Measurements from ENCODE around the gene THSD4. TPM values are rescaled to one million over a fixed set of nuclear protein-coding genes. Genes with fewer than 3 reads are reported as not detected.

The THSD4 gene
- total RNA-seq, 1 donor from 2014 or later: 5.1 TPM

- DNase-seq (ENCODE audit: low spot score): no peak
These were observed 562.1 kb downstream of the THSD4 start for GRCh38 chr15:71677352-71677751.

- DNase-seq (ENCODE audit: low spot score): no peak
These were observed 562.5 kb downstream of the THSD4 start for GRCh38 chr15:71677766-71678165.

- DNase-seq (ENCODE audit: low spot score): no peak
These were observed 562.9 kb downstream of the THSD4 start for GRCh38 chr15:71678191-71678590.

- no peak for DNase-seq (ENCODE audit: low spot score)
These were observed 563.3 kb downstream of the THSD4 start for GRCh38 chr15:71678605-71679004.

GRCh38 chr15:71679223-71679792 lies 564.0 kb downstream of the THSD4 start:
- DNase-seq (ENCODE audit: low spot score): no peak

GRCh38 chr15:71679793-71680353 lies 564.6 kb downstream of the THSD4 start:
- DNase-seq (ENCODE audit: low spot score): no peak

GRCh38 chr15:71682001-71682400 lies 566.7 kb downstream of the THSD4 start:
- DNase-seq (ENCODE audit: low spot score): no peak

- DNase-seq (ENCODE audit: low spot score): no peak
These were observed 568.4 kb downstream of the THSD4 start for GRCh38 chr15:71683411-71684274.

GRCh38 chr15:71685420-71685993 lies 570.2 kb downstream of the THSD4 start:
- DNase-seq (ENCODE audit: low spot score): no peak

- no peak for DNase-seq (ENCODE audit: low spot score)
These were observed 571.2 kb downstream of the THSD4 start for GRCh38 chr15:71686221-71687050.

GRCh38 chr15:71687902-71688508 lies 572.7 kb downstream of the THSD4 start:
- no peak for DNase-seq (ENCODE audit: low spot score)

GRCh38 chr15:71688509-71689094 lies 573.3 kb downstream of the THSD4 start:
- no peak for DNase-seq (ENCODE audit: low spot score)

- DNase-seq (ENCODE audit: low spot score): no peak
These were observed 575.8 kb downstream of the THSD4 start for GRCh38 chr15:71691081-71691457.

- no peak for DNase-seq (ENCODE audit: low spot score)
These were observed 576.5 kb downstream of the THSD4 start for GRCh38 chr15:71691458-71692417.

- DNase-seq (ENCODE audit: low spot score): no peak
These were observed 582.0 kb downstream of the THSD4 start for GRCh38 chr15:71697236-71697635.

- no peak for DNase-seq (ENCODE audit: low spot score)
These were observed 582.8 kb downstream of the THSD4 start for GRCh38 chr15:71698030-71698429.

GRCh38 chr15:71698742-71699141 lies 583.5 kb downstream of the THSD4 start:
- DNase-seq (ENCODE audit: low spot score): no peak

- no peak for DNase-seq (ENCODE audit: low spot score)
These were observed 584.7 kb downstream of the THSD4 start for GRCh38 chr15:71699977-71700376.

GRCh38 chr15:71701808-71702207 lies 586.5 kb downstream of the THSD4 start:
- DNase-seq (ENCODE audit: low spot score): no peak

Measured in mesenteric fat pad (tissue), 1 donor.